Ishikawa (cell line): ENCODE data around the gene PBX4.

ENCODE experiments used
- CEBPB ChIP-seq: IDR thresholded peaks from 2 replicates; pipeline ENCODE4 v1.6.1; 2012
- NFIC ChIP-seq: IDR thresholded peaks from 2 replicates; pipeline ENCODE4 v1.6.1; 2012
- RAD21 ChIP-seq: IDR thresholded peaks from 2 replicates; pipeline ENCODE4 v1.6.1; 2012; ENCODE audit warnings: low read depth
- TCF12 ChIP-seq: IDR thresholded peaks from 2 replicates; pipeline ENCODE4 v1.6.1; 2012; ENCODE audit warnings: low read depth
- TEAD4 ChIP-seq: IDR thresholded peaks from 2 replicates; pipeline ENCODE4 v1.6.1; 2012
- TF ChIP-seq, protein P1 (sequence below): IDR thresholded peaks from 2 replicates; pipeline ENCODE4 v1.6.1; 2012

DNA sequence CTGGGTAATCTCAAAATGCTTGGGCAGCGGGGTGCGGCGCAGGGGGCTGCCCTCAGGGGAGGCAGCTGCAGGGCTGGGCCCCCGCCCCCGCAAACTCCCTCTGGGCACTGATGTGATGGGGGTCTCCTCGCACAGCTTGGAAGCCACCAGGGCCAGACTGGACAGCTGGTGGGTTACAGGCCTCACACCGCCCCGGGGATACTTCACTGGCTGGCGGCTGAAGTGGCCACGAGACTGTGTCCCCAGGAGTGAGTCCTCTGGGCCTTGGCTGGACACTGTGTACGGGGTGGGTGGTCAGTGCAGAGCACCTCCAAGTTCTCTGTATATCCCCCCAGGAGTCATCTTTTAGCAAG is 11.6 kb upstream of the PBX4 start:
- TF ChIP-seq, protein P1, sequence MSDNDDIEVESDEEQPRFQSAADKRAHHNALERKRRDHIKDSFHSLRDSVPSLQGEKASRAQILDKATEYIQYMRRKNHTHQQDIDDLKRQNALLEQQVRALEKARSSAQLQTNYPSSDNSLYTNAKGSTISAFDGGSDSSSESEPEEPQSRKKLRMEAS = no peak
- TF ChIP-seq TEAD4 (no peak), CEBPB (no peak), RAD21 (no peak), TCF12 (no peak), NFIC (no peak)
